Neural cell (in vitro differentiated cells): ENCODE measurements around the gene PGF. TPM values are rescaled to one million over a fixed set of nuclear protein-coding genes. Genes with fewer than 3 reads are reported as not detected.

Experiments
- H2AFZ ChIP-seq: fragments of 200-600, 300-800 bp; sonication (generic), shearing (Covaris generic); 2 replicates; pipeline ENCODE4 v1.6.0; 2014; ENCODE audit warnings: low read depth, mild to moderate bottlenecking, antibody characterized with exemption, low read length, moderate library complexity
- H3F3A ChIP-seq: fragments of 200-600 bp; shearing (Covaris generic); 2 replicates; pipeline ENCODE4 v1.6.1; 2016; ENCODE audit warnings: mild to moderate bottlenecking, moderate library complexity, mixed read lengths, antibody characterized with exemption, low read length; ENCODE audit not compliant: insufficient read depth, poor library complexity, severe bottlenecking
- H3K27ac ChIP-seq: fragments of 200-600, 300-800 bp; sonication (generic), shearing (Covaris generic); 2 replicates; pipeline ENCODE4 v1.5.1; 2014; ENCODE audit warnings: mild to moderate bottlenecking, low read length, moderate library complexity
- H3K27me3 ChIP-seq: fragments of 300-800, 200-600 bp; sonication (generic), shearing (Covaris generic); 2 replicates; pipeline ENCODE4 v1.6.0; 2014; ENCODE audit warnings: mild to moderate bottlenecking, low read depth, low read length, moderate library complexity; ENCODE audit not compliant: insufficient read depth
- H3K36me3 ChIP-seq: fragments of 300-800, 200-600 bp; sonication (generic), shearing (Covaris generic); 2 replicates; pipeline ENCODE4 v1.5.1; 2014; ENCODE audit warnings: mild to moderate bottlenecking, antibody characterized with exemption, low read length, moderate library complexity; ENCODE audit not compliant: insufficient read depth
- H3K4me2 ChIP-seq: fragments of 300-800, 200-600 bp; sonication (generic), shearing (Covaris generic); 2 replicates; pipeline ENCODE4 v1.6.0; 2014; ENCODE audit warnings: mild to moderate bottlenecking, low read length
- H3K4me3 ChIP-seq: fragments of 300-800, 200-600 bp; sonication (generic), shearing (Covaris generic); 2 replicates; pipeline ENCODE4 v1.5.1; 2014; ENCODE audit warnings: mild to moderate bottlenecking, low read length, moderate library complexity
- H3K79me2 ChIP-seq: fragments of 200-600 bp; shearing (Covaris generic); replicated peaks from 2 replicates; pipeline ENCODE4 v1.6.0; 2014; ENCODE audit warnings: mild to moderate bottlenecking, low read length, moderate library complexity; ENCODE audit not compliant: insufficient read depth
- H3K9ac ChIP-seq: fragments of 300-800, 200-600 bp; sonication (generic), shearing (Covaris generic); 2 replicates; pipeline ENCODE4 v1.6.1; 2016; ENCODE audit warnings: mild to moderate bottlenecking, low read length, mixed read lengths
- H3K9me2 ChIP-seq: fragments of 200-600 bp; shearing (Covaris generic); 2 replicates; pipeline ENCODE4 v1.6.1; 2016; ENCODE audit warnings: mild to moderate bottlenecking, low read length, mixed read lengths; ENCODE audit not compliant: insufficient read depth
- H3K9me3 ChIP-seq: fragments of 200-600, 300-800 bp; sonication (generic), shearing (Covaris generic); 2 replicates; pipeline ENCODE4 v1.6.1; 2016; ENCODE audit warnings: mild to moderate bottlenecking, mixed run types, low read length, moderate library complexity, mixed read lengths
- H4K20me1 ChIP-seq: fragments of 200-600 bp; shearing (Covaris generic); 2 replicates; pipeline ENCODE4 v1.6.1; 2016; ENCODE audit warnings: mild to moderate bottlenecking, mixed run types; ENCODE audit not compliant: insufficient read depth
- CTCF ChIP-seq: fragments of 450-650 bp; IDR thresholded peaks from 2 replicates; pipeline ENCODE4 v1.5.1; 2014; ENCODE audit warnings: antibody characterized with exemption, mild to moderate bottlenecking, moderate library complexity; ENCODE audit not compliant: poor library complexity, severe bottlenecking
- EP300 ChIP-seq: fragments of 450-650 bp; conservative IDR thresholded peaks from 2 replicates; pipeline ENCODE4 v1.6.1; 2014; ENCODE audit warnings: antibody characterized with exemption, mild to moderate bottlenecking, moderate library complexity; ENCODE audit not compliant: poor library complexity, severe bottlenecking
- EZH2 ChIP-seq: fragments of 200-600, 300-800 bp; shearing (Covaris generic), sonication (generic); IDR thresholded peaks from 2 replicates; pipeline ENCODE4 v1.6.1; 2014; ENCODE audit warnings: antibody characterized with exemption, low read length, borderline replicate concordance, mild to moderate bottlenecking; ENCODE audit not compliant: insufficient read depth, poor library complexity, severe bottlenecking
- MXI1 ChIP-seq: fragments of 450-650 bp; conservative IDR thresholded peaks from 2 replicates; pipeline ENCODE4 v1.6.1; 2014; ENCODE audit warnings: antibody characterized with exemption, mild to moderate bottlenecking; ENCODE audit not compliant: poor library complexity, severe bottlenecking
- POLR2AphosphoS5 ChIP-seq: IDR thresholded peaks from 2 replicates; pipeline ENCODE4 v1.6.1; 2012
- RAD21 ChIP-seq: fragments of 450-650 bp; conservative IDR thresholded peaks from 2 replicates; pipeline ENCODE4 v1.6.1; 2014; ENCODE audit warnings: antibody characterized with exemption, mild to moderate bottlenecking, moderate library complexity
- REST ChIP-seq: IDR thresholded peaks from 2 replicates; pipeline ENCODE4 v1.6.1; 2012; ENCODE audit warnings: borderline replicate concordance
- SMC3 ChIP-seq: fragments of 450-650 bp; conservative IDR thresholded peaks from 2 replicates; pipeline ENCODE4 v1.6.1; 2014; ENCODE audit warnings: antibody characterized with exemption, mild to moderate bottlenecking, moderate library complexity; ENCODE audit not compliant: poor library complexity
- TAF1 ChIP-seq: IDR thresholded peaks from 2 replicates; pipeline ENCODE4 v1.6.1; 2012; ENCODE audit warnings: low read depth
- polyA plus RNA-seq: library from polyadenylated mRNA; depleted of rRNA; stranded (reverse); fragments of >200 nt; gene quantifications from 2 replicates; pipeline ENCODE4 v1.2.3, GENCODE V29; 2014

PGF gene
- polyA plus RNA-seq, 1 donor from 2014 or later = not detected

- Histone ChIP-seq H3K9me2 (no peaks in the 10 kb centered on the region), H3K27me3 (no peaks in the 10 kb centered on the region), H3K79me2 (no peaks in the 10 kb centered on the region), H3K36me3 (no peaks in the 10 kb centered on the region), H3K9me3 (no peaks in the 10 kb centered on the region), H2AFZ (no peak overlapping the region), H3K4me2 (no peak overlapping the region), H3K4me3 (no peak overlapping the region), H3F3A (no peaks in the 10 kb centered on the region), H3K9ac (no peak overlapping the region), H3K27ac (no peak overlapping the region), H4K20me1 (no peaks in the 10 kb centered on the region)
- TF ChIP-seq POLR2AphosphoS5 = no peak
- TF ChIP-seq MXI1 = no peak
- TF ChIP-seq REST = no peak
- TF ChIP-seq TAF1 = no peak
- no peak for TF ChIP-seq EP300
- no peak for TF ChIP-seq EZH2
- TF ChIP-seq CTCF = no peak
- no peak for TF ChIP-seq SMC3
- TF ChIP-seq RAD21 = no peak
Measured at GRCh38 chr14:74935360-74935680, 20.1 kb downstream of the PGF start.

GRCh38 chr14:74934476-74935359 lies 20.7 kb downstream of the PGF start:
- no peaks in the 10 kb centered on the region for H3K9me3 ChIP-seq
- no peak overlapping the region for H2AFZ ChIP-seq
- H3F3A ChIP-seq = no peaks in the 10 kb centered on the region
- no peak overlapping the region for H3K9ac ChIP-seq
- no peak overlapping the region for H3K4me3 ChIP-seq
- no peaks in the 10 kb centered on the region for H3K79me2 ChIP-seq
- H3K27me3 ChIP-seq = no peaks in the 10 kb centered on the region
- no peaks in the 10 kb centered on the region for H3K9me2 ChIP-seq
- no peaks in the 10 kb centered on the region for H4K20me1 ChIP-seq
- H3K4me2 ChIP-seq = no peak overlapping the region
- TF ChIP-seq CTCF (no peak), REST (no peak), EZH2 (no peak), RAD21 (no peak), TAF1 (no peak), POLR2AphosphoS5 (no peak)
- H3K27ac ChIP-seq = no peak overlapping the region
- H3K36me3 ChIP-seq = no peaks in the 10 kb centered on the region
